ENCODE measurements around the gene CLSTN2. TPM values are rescaled to one million over a fixed set of nuclear protein-coding genes. Genes with fewer than 3 reads are reported as not detected.

CLSTN2 gene
- under 0.01 TPM in 2 replicates for total RNA-seq (2012; rRNA removed)
- polyA plus RNA-seq (2012; rRNA removed): 0.07 TPM in 2 replicates
- 0.04 and 0.12 TPM in 2 replicates for polyA plus RNA-seq (2012; cell fraction: cytosol; rRNA removed)
- 0.02 and 0.06 TPM in 2 replicates for polyA plus RNA-seq (2012; cell fraction: nucleus; rRNA removed; ENCODE audit: low replicate concordance)
- percentile 3 among the genes with signal in this experiment for Bru-seq, nascent RNA
- percentile 1 among the genes with signal in this experiment for BruChase-seq, experiment 1, labeled RNA remaining after a 6-hour chase
- BruChase-seq, experiment 2, labeled RNA remaining after a 2-hour chase: percentile 3 among the genes with signal in this experiment
- long read RNA-seq: 0 reads

- no CpG with 5 or more reads among the region's 89 CpGs for WGBS, 2 experiments (ENCODE audit: extremely low coverage in 2 of 2, insufficient read length in 1 of 2)
- intact Hi-C loops (cut with micrococcal nuclease): no loop called here
- ATAC-seq (ENCODE audit: low read depth): peak; percentile 70
These were observed at the start of gene CLSTN2 for GRCh38 chr3:139935016-139935865. TSS of gene CLSTN2 (plus strand) at chr3:139935185.

More at GRCh38 chr3:139935016-139935865, at the start of gene CLSTN2:
- no peak within 1 kb of the TSS for H3K18ac ChIP-seq (ENCODE audit: low read depth, low read length)
- no peaks in the 10 kb centered on the region for H3K79me1 ChIP-seq (ENCODE audit: low read depth in 1 of 2, low read length in 2 of 2)
- no TSS peak for BruUV-seq (replicated peaks)
- H3K27me3 ChIP-seq (ENCODE audit: control insufficient read depth, insufficient read depth, low read length): peaks cover 22% of the 10 kb centered on the region
- no peak within 1 kb of the TSS for H3K4ac ChIP-seq (ENCODE audit: low read depth, low read length)
- DNase-seq: no peak
- H3K23ac ChIP-seq (ENCODE audit: low read depth, low read length): no peak within 1 kb of the TSS
- H3K56ac ChIP-seq (ENCODE audit: extremely low read depth, insufficient read depth, low read length): no peak within 1 kb of the TSS
- H4K91ac ChIP-seq (ENCODE audit: insufficient read depth, low read depth, low read length): no peak within 1 kb of the TSS
- H2BK15ac ChIP-seq (ENCODE audit: low read depth, low read length): no peak within 1 kb of the TSS
- H3K4me2 ChIP-seq (ENCODE audit: low read depth, low read length): peak within 1 kb of the TSS; percentile 58; the same call in 1 of the 2 replicates
- no peak within 1 kb of the TSS for H2AK5ac ChIP-seq (ENCODE audit: low read depth, low read length)
- H4K5ac ChIP-seq (ENCODE audit: low read depth, low read length): no peak within 1 kb of the TSS
- ChIA-PET POLR2A (ENCODE audit: unreplicated experiment) (no interaction called here), CTCF (interaction anchor here (0.6 kb wide), 2 partner anchors 20 to 876 kb away, joined by 4 read pairs; no protein-coding TSS in a partner anchor)
- H3K27ac ChIP-seq (ENCODE audit: insufficient read depth, low read length): no peak within 1 kb of the TSS
- no peaks in the 10 kb centered on the region for H3K9me1 ChIP-seq (ENCODE audit: insufficient read depth, low read length)
- H3K9me3 ChIP-seq (ENCODE audit: control insufficient read depth, insufficient read depth, low read length): no peaks in the 10 kb centered on the region
- H2AFZ ChIP-seq (replicated peaks; ENCODE audit: low read length, poor library complexity): peak within 1 kb of the TSS; percentile 64
- no peaks in the 10 kb centered on the region for H3K36me3 ChIP-seq (ENCODE audit: control insufficient read depth, insufficient read depth, low read length)
- no peak within 1 kb of the TSS for H2AK9ac ChIP-seq (replicated peaks; ENCODE audit: low read depth, low read length, poor library complexity)
- no peak within 1 kb of the TSS for H4K8ac ChIP-seq (ENCODE audit: low read depth in 2 of 2, low read length in 2 of 2)
- H2BK20ac ChIP-seq (ENCODE audit: low read depth, low read length): no peak within 1 kb of the TSS
- no peak within 1 kb of the TSS for H2BK120ac ChIP-seq (ENCODE audit: low read depth, low read length)
- H3K4me1 ChIP-seq (ENCODE audit: control insufficient read depth, insufficient read depth, low read length): no peaks in the 10 kb centered on the region
- in situ Hi-C loops (cut with MboI; ENCODE audit: low sequenced_read_pairs): loop anchor here (25.0 kb wide), 1 partner anchor 927 kb away; no protein-coding TSS in a partner anchor
- H3K4me3 ChIP-seq (ENCODE audit: insufficient read depth, low read depth, low read length): 0 out of 2 replicates have a peak within 1 kb of the TSS, but pooled peaks have one; percentile 34
- H3K14ac ChIP-seq (replicated peaks; ENCODE audit: low read depth, low read length): no peak within 1 kb of the TSS
- H3K9ac ChIP-seq (ENCODE audit: low read depth, low read length): no peak within 1 kb of the TSS
- no peaks in the 10 kb centered on the region for H4K20me1 ChIP-seq (ENCODE audit: insufficient read depth, low read length)
- TF ChIP-seq MAFK (IDR thresholded peaks at IDR 0.05; ENCODE audit: low read depth, low read length) (no peak), SMC3 (IDR thresholded peaks at IDR 0.05; ENCODE audit: low read depth, low read length) (no peak), CEBPB (IDR thresholded peaks at IDR 0.05; ENCODE audit: low read depth, low read length) (no peak), MAZ (IDR thresholded peaks at IDR 0.05; ENCODE audit: borderline replicate concordance, low read depth, low read length) (no peak)
- dilution Hi-C loops (cut with HindIII; ENCODE audit: low sequenced_read_pairs, unreplicated experiment): no loop called here
- H2BK5ac ChIP-seq (ENCODE audit: low read depth, low read length, poor library complexity, severe bottlenecking): no peak within 1 kb of the TSS

Measured in IMR-90 (cell line).